Astrocyte of the spinal cord (primary cell): ENCODE results near the gene ERC1.
"Not testable (repeated sequence)": the region's sequence is repeated elsewhere in the genome, so short reads cannot be mapped to it uniquely, and the experiment has no call there.

Experiments used
- DNase-seq: peaks from one replicate; pipeline ENCODE4 v3.0.0; 2011; ENCODE audit warnings: low read depth, low spot score
- H3K4me3 ChIP-seq: 2 replicates; pipeline ENCODE4 v1.5.1; 2011; ENCODE audit warnings: low read depth, mild to moderate bottlenecking, low read length, moderate library complexity
- CTCF ChIP-seq: IDR thresholded peaks from 2 replicates; pipeline ENCODE4 v1.5.1; 2012; ENCODE audit warnings: low read depth, mild to moderate bottlenecking, low read length, inconsistent platforms
- in situ Hi-C: cut with HindIII; loops from 2 replicates; pipeline ENCODE4 v1.10.0; 2017; ENCODE audit warnings: low sequenced_read_pairs

ERC1 gene

GRCh38 chr12:989751-990660, 1.0 kb upstream of the ERC1 start:
- peak overlapping the region; percentile 75 for H3K4me3 ChIP-seq
- DNase-seq = peak; percentile 76
- in situ Hi-C loops = no loop called here
- peak; percentile 7 for TF ChIP-seq CTCF

GRCh38 chr12:991350-992333, 619 bp downstream of the ERC1 start:
- in situ Hi-C loops = no loop called here
- no peak for TF ChIP-seq CTCF
- DNase-seq = peak; percentile 46
- peak overlapping the region; percentile 75 for H3K4me3 ChIP-seq

GRCh38 chr12:992647-993046, 1.6 kb downstream of the ERC1 start:
- TF ChIP-seq CTCF = no peak
- no peak overlapping the region for H3K4me3 ChIP-seq
- in situ Hi-C loops = no loop called here
- DNase-seq = no peak

DNA sequence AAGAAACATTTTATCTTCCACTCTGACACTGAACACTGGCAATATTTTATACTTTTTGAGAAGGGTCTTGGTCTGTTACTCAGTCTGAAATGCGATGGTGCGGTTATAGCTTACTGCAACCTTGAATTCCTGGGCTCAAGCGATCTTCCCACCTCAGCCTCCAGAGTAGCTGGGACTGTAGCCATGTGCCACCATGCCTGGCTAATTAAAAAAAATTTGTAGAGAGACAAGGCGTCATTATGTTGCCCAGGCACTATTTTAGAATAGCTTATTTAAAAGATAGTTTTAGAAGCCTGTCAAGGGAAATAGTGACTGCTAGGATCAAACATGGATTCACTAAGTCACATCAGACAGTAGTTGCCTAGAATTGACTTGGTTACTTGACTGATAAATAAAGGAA, 5.9 kb downstream of the ERC1 start:
- no peak overlapping the region for H3K4me3 ChIP-seq
- in situ Hi-C loops = no loop called here
- TF ChIP-seq CTCF = no peak
- DNase-seq = no peak

GRCh38 chr12:997505-997904, 6.5 kb downstream of the ERC1 start:
- in situ Hi-C loops = no loop called here
- DNase-seq = no peak
- no peak for TF ChIP-seq CTCF

GRCh38 chr12:998020-998874, 7.2 kb downstream of the ERC1 start:
- TF ChIP-seq CTCF = no peak
- no peak for DNase-seq
- H3K4me3 ChIP-seq = no peak overlapping the region
- in situ Hi-C loops = no loop called here

More at GRCh38 chr12:997505-997904, 6.5 kb downstream of the ERC1 start:
- H3K4me3 ChIP-seq = no peak overlapping the region

DNA sequence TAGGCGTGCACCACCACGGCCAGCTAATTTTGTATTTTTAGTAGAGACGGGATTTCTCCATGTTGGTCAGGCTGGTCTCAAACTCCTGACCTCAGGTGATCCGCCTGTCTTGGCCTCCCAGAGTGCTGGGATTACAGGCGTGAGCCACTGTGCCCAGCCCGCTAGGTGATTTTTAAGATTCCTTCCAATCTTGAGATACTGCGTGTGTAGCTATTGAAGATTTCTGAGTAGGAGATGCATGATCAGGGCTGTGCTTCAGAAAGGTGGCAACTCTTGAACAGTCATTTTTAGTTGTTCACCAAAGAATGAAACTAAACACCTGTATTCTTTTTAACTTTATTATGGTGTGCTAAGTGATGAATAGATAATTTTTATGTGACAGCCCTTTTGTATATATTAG, 8.7 kb downstream of the ERC1 start:
- H3K4me3 ChIP-seq, DNase-seq, in situ Hi-C loops: not testable (repeated sequence)
